Ishikawa (cell line): ENCODE measurements around the gene KRT15.

Experiments
- CEBPB ChIP-seq: IDR thresholded peaks from 2 replicates; pipeline ENCODE4 v1.6.1; 2012
- CREB1 ChIP-seq: IDR thresholded peaks from 2 replicates; pipeline ENCODE4 v1.6.1; 2012; ENCODE audit warnings: low read depth
- EGR1 ChIP-seq: IDR thresholded peaks from 2 replicates; pipeline ENCODE4 v1.6.1; 2012
- EP300 ChIP-seq: IDR thresholded peaks from 2 replicates; pipeline ENCODE4 v1.6.1; 2012; ENCODE audit warnings: borderline replicate concordance
- FOXM1 ChIP-seq: IDR thresholded peaks from 2 replicates; pipeline ENCODE4 v1.6.1; 2012; ENCODE audit warnings: low read depth, borderline replicate concordance
- MAX ChIP-seq: IDR thresholded peaks from 2 replicates; pipeline ENCODE4 v1.6.1; 2012
- NFIC ChIP-seq: IDR thresholded peaks from 2 replicates; pipeline ENCODE4 v1.6.1; 2012
- RAD21 ChIP-seq: IDR thresholded peaks from 2 replicates; pipeline ENCODE4 v1.6.1; 2012; ENCODE audit warnings: low read depth
- REST ChIP-seq: IDR thresholded peaks from 2 replicates; pipeline ENCODE4 v1.6.1; 2012; ENCODE audit warnings: low read depth, mild to moderate bottlenecking
- TAF1 ChIP-seq: IDR thresholded peaks from 2 replicates; pipeline ENCODE4 v1.6.1; 2012; ENCODE audit warnings: low read depth, mild to moderate bottlenecking
- TCF12 ChIP-seq: IDR thresholded peaks from 2 replicates; pipeline ENCODE4 v1.6.1; 2012; ENCODE audit warnings: low read depth
- TEAD4 ChIP-seq: IDR thresholded peaks from 2 replicates; pipeline ENCODE4 v1.6.1; 2012
- USF1 ChIP-seq: IDR thresholded peaks from 2 replicates; pipeline ENCODE4 v1.6.1; 2012
- YY1 ChIP-seq: IDR thresholded peaks from 2 replicates; pipeline ENCODE4 v1.6.1; 2012; ENCODE audit warnings: low read depth
- ZBTB7A ChIP-seq: IDR thresholded peaks from 2 replicates; pipeline ENCODE4 v1.6.1; 2012; ENCODE audit warnings: low read depth

KRT15 gene

GRCh38 chr17:41559548-41559947 lies 40.9 kb upstream of the KRT15 start:
- TF ChIP-seq MAX (no peak), FOXM1 (no peak), EP300 (no peak), ZBTB7A (no peak), CEBPB (no peak), EGR1 (no peak), YY1 (no peak), REST (no peak), CREB1 (no peak)

GRCh38 chr17:41556931-41557330 lies 38.2 kb upstream of the KRT15 start:
- TF ChIP-seq CEBPB (no peak), ZBTB7A (no peak), FOXM1 (no peak), YY1 (no peak), CREB1 (no peak), REST (no peak), TEAD4 (no peak), EGR1 (no peak), MAX (no peak), USF1 (no peak), EP300 (no peak), TCF12 (no peak), TAF1 (no peak), NFIC (no peak), RAD21 (no peak)

GRCh38 chr17:41556306-41556705 lies 37.6 kb upstream of the KRT15 start:
- no peak for TF ChIP-seq NFIC
- no peak for TF ChIP-seq EP300
- no peak for TF ChIP-seq TCF12
- no peak for TF ChIP-seq YY1
- no peak for TF ChIP-seq ZBTB7A
- no peak for TF ChIP-seq CEBPB
- no peak for TF ChIP-seq EGR1
- TF ChIP-seq FOXM1: no peak
- TF ChIP-seq CREB1: no peak
- no peak for TF ChIP-seq MAX
- TF ChIP-seq RAD21: no peak
- TF ChIP-seq USF1: no peak
- TF ChIP-seq TEAD4: no peak
- no peak for TF ChIP-seq TAF1
- TF ChIP-seq REST: no peak

- TF ChIP-seq EGR1 (no peak), REST (no peak), TAF1 (no peak), CEBPB (no peak), MAX (no peak), RAD21 (no peak), EP300 (no peak), ZBTB7A (no peak), TEAD4 (no peak), FOXM1 (no peak), CREB1 (no peak)
Measured at GRCh38 chr17:41555105-41555887, 36.6 kb upstream of the KRT15 start.
